HCT116 (cell line): ENCODE results near the gene LCN15.

Experiments
- CBX3 ChIP-seq: IDR thresholded peaks from 2 replicates; pipeline ENCODE4 v1.6.1; 2012; ENCODE audit warnings: low read depth
- CEBPB ChIP-seq: IDR thresholded peaks from 2 replicates; pipeline ENCODE4 v1.6.1; 2012; ENCODE audit warnings: low read depth
- POLR2A ChIP-seq: IDR thresholded peaks from 2 replicates; pipeline ENCODE4 v1.7.0; 2011; ENCODE audit warnings: borderline replicate concordance; ENCODE audit not compliant: insufficient read depth, insufficient read length; ENCODE audit errors: extremely low read depth
- POLR2AphosphoS5 ChIP-seq: IDR thresholded peaks from 2 replicates; pipeline ENCODE4 v1.6.1; 2011; ENCODE audit warnings: mild to moderate bottlenecking, low read depth, low read length, moderate library complexity
- RAD21 ChIP-seq: IDR thresholded peaks from 2 replicates; pipeline ENCODE4 v1.6.1; 2012; ENCODE audit warnings: low read depth, mild to moderate bottlenecking
- SIN3A ChIP-seq: IDR thresholded peaks from 2 replicates; pipeline ENCODE4 v1.6.1; 2012; ENCODE audit warnings: low read depth
- SP1 ChIP-seq: IDR thresholded peaks from 2 replicates; pipeline ENCODE4 v1.6.1; 2012; ENCODE audit warnings: low read depth
- YY1 ChIP-seq: IDR thresholded peaks from 2 replicates; pipeline ENCODE4 v1.6.1; 2011; ENCODE audit warnings: low read length, low read depth, moderate library complexity, mild to moderate bottlenecking; ENCODE audit not compliant: insufficient replicate concordance; ENCODE audit errors: extremely low read depth
- TF ChIP-seq, protein P1 (sequence below): IDR thresholded peaks from 2 replicates; pipeline ENCODE4 v1.6.1; 2012
- TF ChIP-seq, protein P2 (sequence below), 3 experiments: fragments of 200-600 bp in 1 of 3; sonication (generic) in 1 of 3; IDR thresholded peaks in 2 of 3; conservative IDR thresholded peaks in 1 of 3; 2 replicates each; pipeline ENCODE4 v1.5.1; 2012 to 2017; ENCODE audit warnings: low read depth in 2 of 3, low read length in 2 of 3, antibody characterized with exemption in 1 of 3, borderline replicate concordance in 1 of 3, control low read depth in 1 of 3, mild to moderate bottlenecking in 1 of 3, mixed read lengths in 1 of 3, mixed run types in 1 of 3, moderate library complexity in 1 of 3; ENCODE audit not compliant: insufficient read depth in 1 of 3

DNA sequence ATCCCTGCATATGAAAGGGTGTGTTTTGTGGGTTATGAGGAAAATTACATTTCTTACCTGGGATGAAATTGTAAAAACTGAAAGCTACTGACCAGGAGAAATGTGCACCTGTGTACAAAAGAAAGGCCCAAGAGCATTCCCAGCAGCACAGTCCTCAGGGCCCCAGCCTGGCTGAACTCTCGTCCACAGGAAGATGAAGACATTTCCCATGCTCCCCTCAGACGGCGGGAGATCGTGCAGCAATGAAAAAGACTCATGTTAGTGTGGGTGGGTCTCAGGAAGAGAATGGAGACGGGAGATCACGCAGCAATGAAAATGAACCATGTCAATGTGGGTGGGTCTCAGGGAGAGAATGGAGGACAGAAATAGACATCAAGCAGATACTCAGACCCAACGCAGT lies 12.6 kb upstream of the LCN15 start:
- TF ChIP-seq, protein P1, sequence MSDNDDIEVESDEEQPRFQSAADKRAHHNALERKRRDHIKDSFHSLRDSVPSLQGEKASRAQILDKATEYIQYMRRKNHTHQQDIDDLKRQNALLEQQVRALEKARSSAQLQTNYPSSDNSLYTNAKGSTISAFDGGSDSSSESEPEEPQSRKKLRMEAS = no peak
- TF ChIP-seq, protein P2, sequence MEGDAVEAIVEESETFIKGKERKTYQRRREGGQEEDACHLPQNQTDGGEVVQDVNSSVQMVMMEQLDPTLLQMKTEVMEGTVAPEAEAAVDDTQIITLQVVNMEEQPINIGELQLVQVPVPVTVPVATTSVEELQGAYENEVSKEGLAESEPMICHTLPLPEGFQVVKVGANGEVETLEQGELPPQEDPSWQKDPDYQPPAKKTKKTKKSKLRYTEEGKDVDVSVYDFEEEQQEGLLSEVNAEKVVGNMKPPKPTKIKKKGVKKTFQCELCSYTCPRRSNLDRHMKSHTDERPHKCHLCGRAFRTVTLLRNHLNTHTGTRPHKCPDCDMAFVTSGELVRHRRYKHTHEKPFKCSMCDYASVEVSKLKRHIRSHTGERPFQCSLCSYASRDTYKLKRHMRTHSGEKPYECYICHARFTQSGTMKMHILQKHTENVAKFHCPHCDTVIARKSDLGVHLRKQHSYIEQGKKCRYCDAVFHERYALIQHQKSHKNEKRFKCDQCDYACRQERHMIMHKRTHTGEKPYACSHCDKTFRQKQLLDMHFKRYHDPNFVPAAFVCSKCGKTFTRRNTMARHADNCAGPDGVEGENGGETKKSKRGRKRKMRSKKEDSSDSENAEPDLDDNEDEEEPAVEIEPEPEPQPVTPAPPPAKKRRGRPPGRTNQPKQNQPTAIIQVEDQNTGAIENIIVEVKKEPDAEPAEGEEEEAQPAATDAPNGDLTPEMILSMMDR (IDR thresholded peaks at IDR 0.05 in 2 of 3, conservative IDR thresholded peaks at IDR 0.05 in 1 of 3; ENCODE audit: borderline replicate concordance in 1 of 3, insufficient read depth in 1 of 3, low read depth in 2 of 3, low read length in 2 of 3) = no peak
- no peak for TF ChIP-seq POLR2AphosphoS5
- no peak for TF ChIP-seq POLR2A
- TF ChIP-seq CEBPB = no peak
- TF ChIP-seq CBX3 = no peak
- TF ChIP-seq SP1 = no peak
- no peak for TF ChIP-seq SIN3A
- TF ChIP-seq RAD21 = no peak
- TF ChIP-seq YY1 = no peak
